K562 (cell line): ENCODE results near the gene PSAP. TPM values are rescaled to one million over a fixed set of nuclear protein-coding genes. Genes with fewer than 3 reads are reported as not detected.

ENCODE experiments used
- ATF2 ChIP-seq: sonication (generic); formaldehyde crosslinking; IDR thresholded peaks from 2 replicates; pipeline ENCODE4 v1.8.1; 2022; ENCODE audit warnings: missing genetic modification reagents
- BMI1 ChIP-seq: fragments of 150-350 bp; IDR thresholded peaks from 2 replicates; pipeline ENCODE4 v1.6.1; 2014; ENCODE audit warnings: low read length
- CAMTA2 ChIP-seq: fragments of 250-450 bp; sonication (Bioruptor Pico); conservative IDR thresholded peaks from 2 replicates; pipeline ENCODE4 v1.5.1; 2022
- CEBPG ChIP-seq, 3 experiments: fragments of 200-800 bp in 1 of 3; sonication (Bioruptor generic) in 1 of 3; sonication (generic) in 1 of 3; formaldehyde crosslinking in 1 of 3; IDR thresholded peaks in 2 of 3; conservative IDR thresholded peaks in 1 of 3; 2 replicates each; pipeline versions ENCODE4 v1.6.1 to v1.8.0; 2016 to 2022; ENCODE audit warnings: missing compliant biosample characterization in 2 of 3, missing genetic modification characterization in 2 of 3, mild to moderate bottlenecking in 1 of 3, missing genetic modification reagents in 1 of 3
- CREBBP ChIP-seq: IDR thresholded peaks from one replicate; pipeline ENCODE4 v1.6.1; 2012; ENCODE audit warnings: low read depth, mild to moderate bottlenecking, control low read depth, inconsistent platforms, low read length
- GTF2E2 ChIP-seq: fragments of 200-800 bp; sonication (Bioruptor generic); IDR thresholded peaks from 2 replicates; pipeline ENCODE4 v1.6.1; 2016; ENCODE audit warnings: missing genetic modification characterization, missing compliant biosample characterization
- HDAC3 ChIP-seq: fragments of 450-650 bp; IDR thresholded peaks from 2 replicates; pipeline ENCODE4 v1.6.1; 2018; ENCODE audit warnings: borderline replicate concordance, mild to moderate bottlenecking, moderate library complexity; ENCODE audit not compliant: partially characterized antibody
- MAFK ChIP-seq: IDR thresholded peaks from 2 replicates; pipeline ENCODE4 v1.6.1; 2011; ENCODE audit warnings: low read length, improper control_type of control experiment
- MTF1 ChIP-seq: fragments of 250-450 bp; sonication (Bioruptor Pico); IDR thresholded peaks from 2 replicates; pipeline ENCODE4 v1.9.0; 2021; ENCODE audit warnings: moderate library complexity, mild to moderate bottlenecking, inconsistent platforms, borderline replicate concordance
- PCBP1 ChIP-seq: fragments of 200-400 bp; formaldehyde crosslinking; IDR thresholded peaks from 2 replicates; pipeline ENCODE4 v1.6.1; 2018; ENCODE audit warnings: mild to moderate bottlenecking, low read depth, low read length; ENCODE audit not compliant: poor library complexity, severe bottlenecking
- SRSF9 ChIP-seq: fragments of 200-400 bp; formaldehyde crosslinking; IDR thresholded peaks from 2 replicates; pipeline ENCODE4 v1.6.1; 2017; ENCODE audit warnings: low read depth, low read length, borderline replicate concordance
- STAT5B ChIP-seq: fragments of 250-450 bp; sonication (Bioruptor Pico); IDR thresholded peaks from 2 replicates; pipeline ENCODE4 v1.8.0; 2021; ENCODE audit warnings: mild to moderate bottlenecking, inconsistent platforms
- TRIM24 ChIP-seq, 2 experiments: fragments of 450-650 bp; IDR thresholded peaks; 2 replicates each; pipeline ENCODE4 v1.6.1; 2016
- ZNF583 ChIP-seq: fragments of 250-450 bp; sonication (Bioruptor Pico); IDR thresholded peaks from 2 replicates; pipeline ENCODE4 v1.4.0; 2020
- ZNF778 ChIP-seq: fragments of 450-650 bp; formaldehyde crosslinking; IDR thresholded peaks from 2 replicates; pipeline ENCODE4 v1.4.0; 2020; ENCODE audit warnings: mild to moderate bottlenecking, moderate library complexity
- polyA plus RNA-seq, 8 experiments: library from polyadenylated mRNA; depleted of rRNA in 4 of 8; stranded (reverse) in 5 of 8; unstranded in 3 of 8; fragments of >200 nt; fragmentation: Nextera tagmentation in 2 of 8; fragmentation: Illumina TruSeq in 1 of 8; extraction: Ambion mirVana in 2 of 8; extraction: Trizol in 1 of 8; gene quantifications; 2 replicates each; pipeline versions ENCODE4 v1.2.1 to v1.2.3, GENCODE V29; 2011 to 2014; ENCODE audit warnings: inconsistent platforms in 1 of 8, missing spikeins in 1 of 8
- total RNA-seq, 7 experiments: library from RNA; depleted of rRNA in 6 of 7; stranded (reverse); fragments of >200 nt in 6 of 7; fragmentation: Illumina TruSeq in 2 of 7; extraction: Trizol in 2 of 7; gene quantifications; 2 replicates each; pipeline versions ENCODE4 v1.2.1 to v1.2.3, GENCODE V29; 2011 to 2021; ENCODE audit warnings: low replicate concordance in 1 of 7
- TF ChIP-seq, protein P1 (sequence below): sonication (generic); formaldehyde crosslinking; IDR thresholded peaks from 2 replicates; pipeline ENCODE4 v1.8.0; 2022; ENCODE audit warnings: missing genetic modification reagents, mild to moderate bottlenecking, borderline replicate concordance
- TF ChIP-seq, protein P2 (sequence below): fragments of 250-450 bp; sonication (Bioruptor Pico); IDR thresholded peaks from 2 replicates; pipeline ENCODE4 v1.8.0; 2021; ENCODE audit warnings: borderline replicate concordance, mild to moderate bottlenecking, moderate library complexity; ENCODE audit not compliant: poor library complexity, severe bottlenecking
- TF ChIP-seq, protein P3 (sequence below): fragments of 250-450 bp; sonication (Bioruptor Pico); IDR thresholded peaks from 2 replicates; pipeline ENCODE4 v1.4.0; 2020; ENCODE audit warnings: mild to moderate bottlenecking

Gene PSAP
- total and polyA plus RNA-seq, 9 of the 15 experiments (the other 6 are each of a cell fraction or from before 2014, with no cell fraction given): 245 to 700 (median 429) TPM

- TF ChIP-seq, protein P1, sequence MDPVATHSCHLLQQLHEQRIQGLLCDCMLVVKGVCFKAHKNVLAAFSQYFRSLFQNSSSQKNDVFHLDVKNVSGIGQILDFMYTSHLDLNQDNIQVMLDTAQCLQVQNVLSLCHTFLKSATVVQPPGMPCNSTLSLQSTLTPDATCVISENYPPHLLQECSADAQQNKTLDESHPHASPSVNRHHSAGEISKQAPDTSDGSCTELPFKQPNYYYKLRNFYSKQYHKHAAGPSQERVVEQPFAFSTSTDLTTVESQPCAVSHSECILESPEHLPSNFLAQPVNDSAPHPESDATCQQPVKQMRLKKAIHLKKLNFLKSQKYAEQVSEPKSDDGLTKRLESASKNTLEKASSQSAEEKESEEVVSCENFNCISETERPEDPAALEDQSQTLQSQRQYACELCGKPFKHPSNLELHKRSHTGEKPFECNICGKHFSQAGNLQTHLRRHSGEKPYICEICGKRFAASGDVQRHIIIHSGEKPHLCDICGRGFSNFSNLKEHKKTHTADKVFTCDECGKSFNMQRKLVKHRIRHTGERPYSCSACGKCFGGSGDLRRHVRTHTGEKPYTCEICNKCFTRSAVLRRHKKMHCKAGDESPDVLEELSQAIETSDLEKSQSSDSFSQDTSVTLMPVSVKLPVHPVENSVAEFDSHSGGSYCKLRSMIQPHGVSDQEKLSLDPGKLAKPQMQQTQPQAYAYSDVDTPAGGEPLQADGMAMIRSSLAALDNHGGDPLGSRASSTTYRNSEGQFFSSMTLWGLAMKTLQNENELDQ (CRISPR knock-in tag): no peak
- no peak for TF ChIP-seq BMI1
- TF ChIP-seq PCBP1: peak; percentile 85
- TF ChIP-seq, protein P2, sequence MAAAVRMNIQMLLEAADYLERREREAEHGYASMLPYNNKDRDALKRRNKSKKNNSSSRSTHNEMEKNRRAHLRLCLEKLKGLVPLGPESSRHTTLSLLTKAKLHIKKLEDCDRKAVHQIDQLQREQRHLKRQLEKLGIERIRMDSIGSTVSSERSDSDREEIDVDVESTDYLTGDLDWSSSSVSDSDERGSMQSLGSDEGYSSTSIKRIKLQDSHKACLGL (CRISPR knock-in tag): no peak
- TF ChIP-seq SRSF9: no peak
- TF ChIP-seq ZNF778 (CRISPR knock-in tag): no peak
- TF ChIP-seq MTF1 (CRISPR knock-in tag): no peak
- no peak for TF ChIP-seq CREBBP
- TF ChIP-seq TRIM24 (IDR thresholded peaks at IDR 0.05): no peak
- TF ChIP-seq CAMTA2: no peak
- no peak for TF ChIP-seq GTF2E2 (tag)
- peak; percentile 13 for TF ChIP-seq HDAC3
- TF ChIP-seq ATF2 (CRISPR knock-in tag): no peak
- TF ChIP-seq, protein P3, sequence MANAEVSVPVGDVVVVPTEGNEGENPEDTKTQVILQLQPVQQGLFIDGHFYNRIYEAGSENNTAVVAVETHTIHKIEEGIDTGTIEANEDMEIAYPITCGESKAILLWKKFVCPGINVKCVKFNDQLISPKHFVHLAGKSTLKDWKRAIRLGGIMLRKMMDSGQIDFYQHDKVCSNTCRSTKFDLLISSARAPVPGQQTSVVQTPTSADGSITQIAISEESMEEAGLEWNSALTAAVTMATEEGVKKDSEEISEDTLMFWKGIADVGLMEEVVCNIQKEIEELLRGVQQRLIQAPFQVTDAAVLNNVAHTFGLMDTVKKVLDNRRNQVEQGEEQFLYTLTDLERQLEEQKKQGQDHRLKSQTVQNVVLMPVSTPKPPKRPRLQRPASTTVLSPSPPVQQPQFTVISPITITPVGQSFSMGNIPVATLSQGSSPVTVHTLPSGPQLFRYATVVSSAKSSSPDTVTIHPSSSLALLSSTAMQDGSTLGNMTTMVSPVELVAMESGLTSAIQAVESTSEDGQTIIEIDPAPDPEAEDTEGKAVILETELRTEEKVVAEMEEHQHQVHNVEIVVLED (CRISPR knock-in tag): no peak
- no peak for TF ChIP-seq ZNF583 (CRISPR knock-in tag)
- TF ChIP-seq MAFK: peak; percentile 84
- peak; percentile 54; the same call in 1 of the 2 replicates for TF ChIP-seq CEBPG (CRISPR knock-in tag; IDR thresholded peaks at IDR 0.05)
- no peak for TF ChIP-seq CEBPG (tag; conservative IDR thresholded peaks at IDR 0.05 in 1 of 2, IDR thresholded peaks at IDR 0.05 in 1 of 2)
- no peak for TF ChIP-seq STAT5B (CRISPR knock-in tag)
Observed at GRCh38 chr10:71850743-71851464, at the start of gene PSAP (continued).
